ENCODE measurements around the gene ARMC3.

The ARMC3 gene

DNA sequence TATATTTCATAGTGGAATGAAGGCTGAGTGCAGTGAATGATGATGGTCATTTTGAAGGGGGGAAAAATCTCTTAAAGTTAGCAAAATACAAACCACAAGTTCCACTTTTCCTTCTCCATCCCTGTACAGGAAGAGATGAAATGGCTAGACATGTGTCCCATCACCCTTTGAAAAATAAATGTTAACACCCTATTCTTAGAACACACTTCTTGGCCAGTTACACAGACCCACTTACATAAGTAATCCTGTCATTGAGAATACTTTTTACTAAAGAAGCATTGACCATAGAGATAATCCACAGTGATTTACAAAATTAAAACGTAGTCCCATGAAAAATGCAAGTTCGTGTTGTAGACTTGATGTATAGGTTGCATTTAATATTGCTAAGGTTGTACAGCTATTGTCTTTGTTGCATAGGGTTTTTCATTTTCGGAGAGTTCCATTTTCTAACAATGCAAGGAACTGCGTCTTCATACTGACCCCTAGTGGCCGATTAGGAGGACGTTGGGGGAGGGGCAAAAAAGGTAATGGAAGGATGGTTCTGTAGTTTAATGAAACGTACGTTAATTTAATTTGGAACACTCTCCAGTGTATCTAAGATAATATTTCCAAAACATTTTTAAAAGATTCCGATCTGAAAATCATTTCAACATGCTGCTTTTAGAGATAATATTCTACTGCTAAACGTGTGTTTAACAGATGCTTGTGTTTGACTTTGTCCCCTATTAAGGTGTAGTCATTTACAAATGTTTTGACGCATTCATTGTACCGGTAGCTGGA, 60.9 kb downstream of the ARMC3 start:
- DNase-seq (ENCODE audit: low read depth) = peak; percentile 7
- TF ChIP-seq, protein P1, sequence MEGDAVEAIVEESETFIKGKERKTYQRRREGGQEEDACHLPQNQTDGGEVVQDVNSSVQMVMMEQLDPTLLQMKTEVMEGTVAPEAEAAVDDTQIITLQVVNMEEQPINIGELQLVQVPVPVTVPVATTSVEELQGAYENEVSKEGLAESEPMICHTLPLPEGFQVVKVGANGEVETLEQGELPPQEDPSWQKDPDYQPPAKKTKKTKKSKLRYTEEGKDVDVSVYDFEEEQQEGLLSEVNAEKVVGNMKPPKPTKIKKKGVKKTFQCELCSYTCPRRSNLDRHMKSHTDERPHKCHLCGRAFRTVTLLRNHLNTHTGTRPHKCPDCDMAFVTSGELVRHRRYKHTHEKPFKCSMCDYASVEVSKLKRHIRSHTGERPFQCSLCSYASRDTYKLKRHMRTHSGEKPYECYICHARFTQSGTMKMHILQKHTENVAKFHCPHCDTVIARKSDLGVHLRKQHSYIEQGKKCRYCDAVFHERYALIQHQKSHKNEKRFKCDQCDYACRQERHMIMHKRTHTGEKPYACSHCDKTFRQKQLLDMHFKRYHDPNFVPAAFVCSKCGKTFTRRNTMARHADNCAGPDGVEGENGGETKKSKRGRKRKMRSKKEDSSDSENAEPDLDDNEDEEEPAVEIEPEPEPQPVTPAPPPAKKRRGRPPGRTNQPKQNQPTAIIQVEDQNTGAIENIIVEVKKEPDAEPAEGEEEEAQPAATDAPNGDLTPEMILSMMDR (IDR thresholded peaks at IDR 0.05; ENCODE audit: control insufficient read depth, insufficient read depth, low read depth, low read length, missing control alignments) = peak; percentile 92
- H3K4me3 ChIP-seq (ENCODE audit: control insufficient read depth, low read depth, low read length) = no peak overlapping the region

DNA sequence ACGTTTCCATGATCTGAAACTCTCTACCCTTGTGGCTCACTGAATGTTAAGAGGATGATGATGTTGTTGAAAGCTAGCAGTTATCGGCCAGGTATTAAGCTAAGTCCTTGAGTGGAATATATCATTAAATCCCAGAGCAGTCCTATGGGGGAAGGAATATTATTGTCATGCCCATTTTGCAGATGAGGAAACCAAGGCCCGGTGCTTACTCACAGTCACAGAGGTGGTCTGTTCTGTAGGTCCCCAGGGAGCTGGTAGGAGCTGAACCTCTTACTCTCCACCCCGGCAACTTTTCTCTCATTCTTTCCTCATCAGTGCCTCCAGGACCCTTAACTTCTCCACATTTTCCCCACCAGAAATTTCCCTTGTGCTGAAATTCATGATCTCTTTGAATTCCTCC, 62.6 kb downstream of the ARMC3 start:
- DNase-seq (ENCODE audit: low read depth) = no peak
- no peak overlapping the region for H3K4me3 ChIP-seq (ENCODE audit: control insufficient read depth, low read depth, low read length)
- TF ChIP-seq, protein P1 (IDR thresholded peaks at IDR 0.05; ENCODE audit: control insufficient read depth, insufficient read depth, low read depth, low read length, missing control alignments) = no peak

DNA sequence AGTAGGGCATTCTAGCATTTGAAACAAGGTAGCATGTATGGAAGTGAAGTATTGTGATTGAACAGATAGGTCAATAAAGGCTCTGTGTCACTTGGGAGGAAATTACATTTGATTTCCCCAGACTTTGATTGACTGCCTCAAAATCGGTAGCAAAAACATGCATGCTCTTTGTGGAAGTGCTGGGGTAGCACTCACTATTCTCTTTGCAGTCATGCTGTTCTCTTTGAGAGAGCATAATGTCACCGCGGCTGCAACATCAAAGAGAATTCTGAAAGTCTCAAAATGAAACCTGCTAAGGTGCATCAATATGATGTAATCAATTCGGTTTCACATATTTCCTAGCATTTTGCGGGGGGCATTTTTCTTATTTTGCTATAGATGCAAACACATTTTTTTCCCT, 64.2 kb downstream of the ARMC3 start:
- TF ChIP-seq, protein P1 (IDR thresholded peaks at IDR 0.05; ENCODE audit: control insufficient read depth, insufficient read depth, low read depth, low read length, missing control alignments) = no peak
- DNase-seq (ENCODE audit: low read depth) = no peak

DNA sequence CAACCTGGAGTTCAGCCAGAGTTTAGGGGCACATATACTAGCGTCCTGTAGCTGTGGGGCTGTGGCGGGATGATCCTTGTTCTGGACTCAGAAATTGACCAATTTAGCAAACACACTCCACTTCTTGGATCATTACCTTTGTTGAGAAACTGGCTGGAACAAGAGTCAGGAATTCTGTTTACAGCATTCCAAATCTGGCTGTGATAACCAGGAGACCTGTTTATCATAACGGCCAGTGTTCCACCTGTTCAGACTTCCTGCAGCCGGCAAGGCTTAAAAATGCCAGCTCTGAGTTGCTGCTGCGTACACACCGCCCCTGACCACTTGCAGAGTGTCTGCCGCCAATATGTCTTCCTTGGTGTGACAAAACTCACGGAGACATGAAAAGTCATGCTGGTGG, 64.8 kb downstream of the ARMC3 start:
- no peak for DNase-seq (ENCODE audit: low read depth)
- TF ChIP-seq, protein P1 (IDR thresholded peaks at IDR 0.05; ENCODE audit: control insufficient read depth, insufficient read depth, low read depth, low read length, missing control alignments) = no peak
- no peak overlapping the region for H3K4me3 ChIP-seq (ENCODE audit: control insufficient read depth, low read depth, low read length)

More for the DNA sequence above, 64.2 kb downstream of the ARMC3 start:
- H3K4me3 ChIP-seq (ENCODE audit: control insufficient read depth, low read depth, low read length) = no peak overlapping the region

DNA sequence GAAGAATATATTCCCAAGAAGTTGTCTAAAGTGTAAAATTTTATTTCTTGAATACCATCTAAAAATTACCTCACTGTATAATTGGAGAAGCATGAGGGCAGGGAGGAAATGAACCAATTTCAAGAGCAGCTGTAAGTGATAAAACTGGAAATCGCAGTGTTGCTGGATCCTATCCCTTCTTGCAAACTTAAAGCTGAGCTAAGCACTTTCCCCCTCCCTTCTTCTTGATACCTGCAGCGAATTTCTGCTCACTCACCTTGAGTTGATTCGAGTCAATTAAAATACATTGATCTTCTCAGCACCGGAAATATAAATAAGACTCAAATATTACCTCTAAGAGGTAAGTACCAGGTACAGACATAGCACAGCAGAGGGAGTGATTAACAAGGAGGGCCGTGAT, 65.5 kb downstream of the ARMC3 start:
- H3K4me3 ChIP-seq (ENCODE audit: control insufficient read depth, low read depth, low read length) = no peak overlapping the region
- no peak for DNase-seq (ENCODE audit: low read depth)
- TF ChIP-seq, protein P1 (IDR thresholded peaks at IDR 0.05; ENCODE audit: control insufficient read depth, insufficient read depth, low read depth, low read length, missing control alignments) = no peak

DNA sequence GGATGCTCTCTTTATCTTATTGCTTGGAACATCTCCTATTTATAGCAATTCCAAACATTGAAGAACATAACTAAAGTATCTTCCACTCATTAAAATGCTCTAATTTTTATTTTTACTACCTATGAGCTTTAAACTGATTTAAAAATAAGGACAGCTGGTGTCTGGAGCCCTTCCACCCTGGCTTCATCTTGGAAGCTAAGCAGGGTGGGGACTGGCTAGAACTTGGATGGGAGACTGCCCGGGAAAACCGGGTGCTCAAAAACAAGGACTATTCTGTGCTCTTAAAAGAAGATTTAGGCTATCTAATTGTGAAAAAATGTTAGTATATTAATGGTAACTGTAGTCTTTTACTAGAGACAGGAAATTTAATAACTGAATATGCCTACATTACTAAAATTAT, 69.2 kb downstream of the ARMC3 start:
- peak; percentile 1 for DNase-seq (ENCODE audit: low read depth)
- TF ChIP-seq, protein P1 (IDR thresholded peaks at IDR 0.05; ENCODE audit: control insufficient read depth, insufficient read depth, low read depth, low read length, missing control alignments) = no peak
- H3K4me3 ChIP-seq (ENCODE audit: control insufficient read depth, low read depth, low read length) = no peak overlapping the region
